KBM-7 (cell line): ENCODE data around the gene THAP11.
A peak's percentile ranks its signal among the peaks of the same experiment; 100 is the strongest.
"Not testable (repeated sequence)": the region's sequence is repeated elsewhere in the genome, so short reads cannot be mapped to it uniquely, and the experiment has no call there.

Experiments used
- DNase-seq: peaks from one replicate; pipeline ENCODE4 v3.0.0-alpha.2; 2015
- in situ Hi-C: fragments of 300-500 bp; cut with MboI; formaldehyde crosslinking; loops from 2 replicates; pipeline ENCODE4 v1.14.3; 2020; ENCODE audit warnings: low sequenced_read_pairs, low pct_unique_long_range_greater_than_20kb, mixed read lengths

Gene THAP11

GRCh38 chr16:67833415-67834241 is 8.5 kb upstream of the THAP11 start:
- in situ Hi-C loops, result no loop called here
- peak; percentile 92 for DNase-seq

- DNase-seq, result no peak
- in situ Hi-C loops, result no loop called here
Measured at GRCh38 chr16:67834242-67834614, 7.9 kb upstream of the THAP11 start.

GRCh38 chr16:67837190-67837589 is 4.9 kb upstream of the THAP11 start:
- in situ Hi-C loops, DNase-seq: not testable (repeated sequence)

- in situ Hi-C loops, result no loop called here
- no peak for DNase-seq
Measured at GRCh38 chr16:67837811-67838210, 4.3 kb upstream of the THAP11 start.

- in situ Hi-C loops, result no loop called here
- no peak for DNase-seq
Measured at GRCh38 chr16:67841198-67841815, 813 bp upstream of the THAP11 start.

- in situ Hi-C loops, result no loop called here
- DNase-seq, result peak; percentile 64
Measured at GRCh38 chr16:67842509-67843342, 606 bp downstream of the THAP11 start.

GRCh38 chr16:67843343-67843765 is 1.2 kb downstream of the THAP11 start:
- no peak for DNase-seq
- in situ Hi-C loops, result no loop called here

GRCh38 chr16:67844497-67844896 is 2.4 kb downstream of the THAP11 start:
- in situ Hi-C loops, result no loop called here
- no peak for DNase-seq

GRCh38 chr16:67845291-67846062 is 3.4 kb downstream of the THAP11 start:
- peak; percentile 33 for DNase-seq

GRCh38 chr16:67846063-67846319 is 3.9 kb downstream of the THAP11 start:
- peak; percentile 22 for DNase-seq
- in situ Hi-C loops, result no loop called here

More at GRCh38 chr16:67845291-67846062, 3.4 kb downstream of the THAP11 start:
- in situ Hi-C loops, result no loop called here

- peak; percentile 98 for DNase-seq
- in situ Hi-C loops, result no loop called here
Measured at GRCh38 chr16:67846320-67847063, 4.4 kb downstream of the THAP11 start, which contains the start of gene NUTF2. TSS of gene NUTF2 (plus strand) at chr16:67846933. CDS start at chr16:67865131, 18,198 bp downstream.

- in situ Hi-C loops, result no loop called here
- peak; percentile 36 for DNase-seq
Measured at GRCh38 chr16:67847064-67847861, 5.1 kb downstream of the THAP11 start, which contains the start of gene CENPT. TSS of gene CENPT (minus strand) at chr16:67847693. CDS start at chr16:67833859, 13,834 bp downstream.

GRCh38 chr16:67848118-67848517 is 6.0 kb downstream of the THAP11 start:
- in situ Hi-C loops, result no loop called here
- no peak for DNase-seq

- in situ Hi-C loops, result no loop called here
Measured at GRCh38 chr16:67853670-67854069, 11.6 kb downstream of the THAP11 start.

GRCh38 chr16:67855789-67856188 is 13.7 kb downstream of the THAP11 start:
- in situ Hi-C loops, result no loop called here
- DNase-seq, result no peak

More at GRCh38 chr16:67853670-67854069, 11.6 kb downstream of the THAP11 start:
- no peak for DNase-seq

- no peak for DNase-seq
- in situ Hi-C loops, result no loop called here
Measured at GRCh38 chr16:67856927-67857546, 14.9 kb downstream of the THAP11 start.

GRCh38 chr16:67857547-67858233 is 15.6 kb downstream of the THAP11 start:
- in situ Hi-C loops, result no loop called here
- DNase-seq, result no peak
